GM10248 (cell line): Measurements from ENCODE around the gene GMPPB.
"Not testable (repeated sequence)": the region's sequence is repeated elsewhere in the genome, so short reads cannot be mapped to it uniquely, and the experiment has no call there.

Experiments
- CTCF ChIA-PET: fragments of 300-600 bp; sonication (Branson Sonifier 250); formaldehyde crosslinking; extraction: SDS; loops from one replicate; lab custom pipeline; 2021; ENCODE audit warnings: antibody characterized with exemption; lab: Yijun Ruan, JAX
- POLR2A ChIA-PET: fragments of 350-650 bp; sonication (Branson Sonifier 250); formaldehyde crosslinking; extraction: SDS; loops from one replicate; lab custom pipeline; 2020; ENCODE audit warnings: antibody characterized with exemption; lab: Yijun Ruan, JAX
- DNase-seq: peaks from one replicate; pipeline ENCODE4 v3.0.0; 2012; ENCODE audit errors: extremely low spot score
- CTCF ChIP-seq: IDR thresholded peaks from 2 replicates; pipeline ENCODE4 v1.5.1; 2012; ENCODE audit warnings: mild to moderate bottlenecking, low read depth; ENCODE audit errors: extremely low read depth, missing control alignments, control extremely low read depth

GMPPB gene

DNA sequence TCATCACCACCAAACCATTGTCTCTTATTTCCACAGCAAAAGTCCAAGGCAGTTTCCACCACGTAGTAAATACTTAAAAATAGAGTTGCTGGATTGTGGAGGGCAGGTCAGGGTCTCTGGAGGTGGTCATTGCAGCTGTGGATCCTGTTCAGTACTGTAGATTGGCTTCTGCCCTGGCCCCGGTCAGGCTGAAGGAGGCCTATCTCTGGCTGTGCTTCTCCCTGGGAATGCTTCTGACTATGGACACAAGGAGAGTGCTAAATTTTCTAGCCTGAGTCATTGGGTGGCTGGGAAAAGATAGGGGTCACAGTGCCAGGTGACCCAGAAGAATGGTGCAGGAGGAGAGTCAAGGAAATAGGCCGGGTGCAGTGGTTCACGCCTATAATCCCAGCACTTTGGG is 26.3 kb upstream of the GMPPB start:
- CTCF ChIA-PET, result interaction anchor here (1.3 kb wide), 1 partner anchor 53 kb away, joined by 3 read pairs; the partner anchor contains the start of gene INKA1
- TF ChIP-seq CTCF, result no peak
- POLR2A ChIA-PET, result no interaction called here
- no peak for DNase-seq

DNA sequence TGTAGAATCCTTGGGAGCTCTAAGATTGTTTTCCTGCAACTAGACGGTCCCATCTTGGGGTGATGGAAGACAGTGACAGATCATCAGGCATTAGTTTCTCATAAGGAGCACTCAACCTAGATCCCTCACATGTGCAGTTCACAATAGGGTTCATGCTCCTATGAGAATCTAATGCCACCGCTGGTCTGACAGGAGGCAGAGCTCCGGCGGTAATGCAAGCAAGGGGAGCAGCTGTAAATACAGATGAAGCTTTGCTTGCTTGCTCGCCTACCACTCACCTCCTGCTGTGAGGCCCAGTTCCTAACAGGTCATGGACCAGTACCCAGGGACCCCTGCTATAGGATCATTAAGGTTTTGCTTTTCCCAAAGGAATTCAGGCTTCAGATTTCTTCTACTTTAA is 25.1 kb upstream of the GMPPB start:
- POLR2A ChIA-PET, DNase-seq: not testable (repeated sequence)
- CTCF ChIA-PET, result interaction anchor here (1.0 to 1.3 kb wide), 5 partner anchors 10 to 91 kb away, joined by 3 to 5 read pairs (median 3); partner anchors contain the start of genes AMIGO3 and INKA1

GRCh38 chr3:49747792-49748480 is 24.2 kb upstream of the GMPPB start:
- CTCF ChIA-PET, result interaction anchor here (1.3 kb wide), 2 partner anchors 9 to 91 kb away, joined by 4 to 5 read pairs; no protein-coding TSS in a partner anchor
- POLR2A ChIA-PET, result no interaction called here
- no peak for TF ChIP-seq CTCF
- DNase-seq, result no peak

DNA sequence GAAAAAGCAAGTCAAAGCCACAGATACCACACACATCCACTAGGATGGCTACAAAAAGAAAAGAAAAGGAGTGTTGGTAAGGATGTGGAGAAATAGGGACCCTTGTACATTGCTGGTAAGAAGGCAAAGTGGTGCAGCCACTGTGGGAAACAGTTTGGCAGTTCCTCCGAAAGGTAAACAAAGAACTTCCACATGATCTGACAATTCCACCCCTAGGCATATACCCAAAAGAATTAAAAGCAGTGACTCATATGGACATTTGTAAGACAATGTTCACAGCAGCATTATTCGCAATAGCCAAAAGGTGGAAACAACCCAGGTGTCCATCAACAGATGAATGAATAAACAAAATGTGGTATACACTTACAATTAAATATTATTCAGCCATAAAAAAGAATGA is 22.2 kb upstream of the GMPPB start:
- ChIA-PET POLR2A (no interaction called here), CTCF (interaction anchor here (1.8 kb wide), 1 partner anchor 57 kb away, joined by 7 read pairs; the partner anchor contains the start of gene INKA1)
- no peak for DNase-seq
- no peak for TF ChIP-seq CTCF

GRCh38 chr3:49740427-49740826 is 16.7 kb upstream of the GMPPB start:
- DNase-seq, result no peak
- TF ChIP-seq CTCF, result no peak
- ChIA-PET CTCF (no interaction called here), POLR2A (no interaction called here)

GRCh38 chr3:49738067-49738713 is 14.4 kb upstream of the GMPPB start:
- CTCF ChIA-PET, result no interaction called here
- POLR2A ChIA-PET, result no interaction called here

More at GRCh38 chr3:49738067-49738713, 14.4 kb upstream of the GMPPB start:
- DNase-seq, result no peak
- no peak for TF ChIP-seq CTCF
